ENCODE data around the gene NTNG1. TPM values are rescaled to one million over a fixed set of nuclear protein-coding genes. Genes with fewer than 3 reads are reported as not detected.

NTNG1 gene
- total RNA-seq, 1 donor from 2014 or later: not detected

DNA sequence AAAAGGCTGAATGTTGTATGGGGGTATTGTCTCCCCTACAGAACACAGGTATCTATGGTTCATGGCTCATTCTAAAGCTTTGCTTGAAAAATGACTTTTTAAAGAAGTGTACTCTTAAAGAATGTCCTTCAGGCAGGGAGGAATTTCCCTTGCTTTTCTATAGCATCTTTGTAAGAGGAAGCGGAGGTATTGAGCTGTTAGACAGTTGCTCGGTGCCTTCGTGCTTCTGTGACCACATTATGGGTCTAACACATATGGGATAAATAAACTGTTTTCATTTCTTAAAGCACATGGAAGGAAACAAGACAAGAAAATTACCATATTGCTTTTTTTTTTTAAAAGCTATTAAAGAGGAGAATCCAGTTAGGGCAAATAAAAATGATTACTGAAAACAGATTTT, 182.9 kb downstream of the NTNG1 start:
- Mint-ChIP-seq H3K27me3 (ENCODE audit: low read depth) (no peaks in the 10 kb centered on the region), H3K4me1 (ENCODE audit: low read depth) (no peaks in the 10 kb centered on the region), H3K4me3 (ENCODE audit: unreplicated experiment) (no peak overlapping the region), H3K9me3 (ENCODE audit: low read depth) (no peaks in the 10 kb centered on the region), H3K27ac (ENCODE audit: unreplicated experiment) (no peak overlapping the region), H3K36me3 (ENCODE audit: low read depth) (no peaks in the 10 kb centered on the region)
- TF ChIP-seq, protein P1, sequence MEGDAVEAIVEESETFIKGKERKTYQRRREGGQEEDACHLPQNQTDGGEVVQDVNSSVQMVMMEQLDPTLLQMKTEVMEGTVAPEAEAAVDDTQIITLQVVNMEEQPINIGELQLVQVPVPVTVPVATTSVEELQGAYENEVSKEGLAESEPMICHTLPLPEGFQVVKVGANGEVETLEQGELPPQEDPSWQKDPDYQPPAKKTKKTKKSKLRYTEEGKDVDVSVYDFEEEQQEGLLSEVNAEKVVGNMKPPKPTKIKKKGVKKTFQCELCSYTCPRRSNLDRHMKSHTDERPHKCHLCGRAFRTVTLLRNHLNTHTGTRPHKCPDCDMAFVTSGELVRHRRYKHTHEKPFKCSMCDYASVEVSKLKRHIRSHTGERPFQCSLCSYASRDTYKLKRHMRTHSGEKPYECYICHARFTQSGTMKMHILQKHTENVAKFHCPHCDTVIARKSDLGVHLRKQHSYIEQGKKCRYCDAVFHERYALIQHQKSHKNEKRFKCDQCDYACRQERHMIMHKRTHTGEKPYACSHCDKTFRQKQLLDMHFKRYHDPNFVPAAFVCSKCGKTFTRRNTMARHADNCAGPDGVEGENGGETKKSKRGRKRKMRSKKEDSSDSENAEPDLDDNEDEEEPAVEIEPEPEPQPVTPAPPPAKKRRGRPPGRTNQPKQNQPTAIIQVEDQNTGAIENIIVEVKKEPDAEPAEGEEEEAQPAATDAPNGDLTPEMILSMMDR (IDR thresholded peaks at IDR 0.05): no peak
- no peak for DNase-seq (ENCODE audit: low spot score)

- TF ChIP-seq, protein P1 (IDR thresholded peaks at IDR 0.05): no peak
- H3K27ac Mint-ChIP-seq (ENCODE audit: unreplicated experiment): no peak overlapping the region
- no peaks in the 10 kb centered on the region for H3K4me1 Mint-ChIP-seq (ENCODE audit: low read depth)
- H3K4me3 Mint-ChIP-seq (ENCODE audit: unreplicated experiment): no peak overlapping the region
- DNase-seq (ENCODE audit: low spot score): no peak
- no peaks in the 10 kb centered on the region for H3K9me3 Mint-ChIP-seq (ENCODE audit: low read depth)
- H3K27me3 Mint-ChIP-seq (ENCODE audit: low read depth): no peaks in the 10 kb centered on the region
- H3K36me3 Mint-ChIP-seq (ENCODE audit: low read depth): no peaks in the 10 kb centered on the region
Measured at GRCh38 chr1:107326824-107327445, 186.1 kb downstream of the NTNG1 start.

DNA sequence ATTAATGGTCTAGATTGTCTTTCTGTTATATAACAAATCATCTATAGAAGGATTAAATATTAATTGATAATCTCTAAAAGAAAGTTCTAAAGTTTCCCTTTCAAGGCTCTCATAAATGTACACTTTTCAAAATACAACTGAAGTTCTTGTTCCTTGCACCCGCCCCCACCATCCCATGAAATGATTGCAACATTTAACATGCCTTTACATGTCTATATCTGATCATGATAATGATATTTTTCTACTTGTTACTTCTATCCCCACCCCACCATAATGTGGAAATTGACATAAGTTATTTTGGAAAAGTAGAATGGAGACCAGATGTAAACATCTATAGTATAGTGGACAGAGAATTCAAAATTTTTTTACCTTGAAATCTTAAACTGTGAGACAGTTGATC, 186.6 kb downstream of the NTNG1 start:
- Mint-ChIP-seq H3K36me3 (ENCODE audit: low read depth) (no peaks in the 10 kb centered on the region), H3K9me3 (ENCODE audit: low read depth) (no peaks in the 10 kb centered on the region), H3K4me3 (ENCODE audit: unreplicated experiment) (no peak overlapping the region), H3K27ac (ENCODE audit: unreplicated experiment) (no peak overlapping the region), H3K4me1 (ENCODE audit: low read depth) (no peaks in the 10 kb centered on the region), H3K27me3 (ENCODE audit: low read depth) (no peaks in the 10 kb centered on the region)
- TF ChIP-seq, protein P1 (IDR thresholded peaks at IDR 0.05): no peak
- DNase-seq (ENCODE audit: low spot score): no peak

- H3K27ac Mint-ChIP-seq (ENCODE audit: unreplicated experiment): no peak overlapping the region
- DNase-seq (ENCODE audit: low spot score): no peak
- H3K9me3 Mint-ChIP-seq (ENCODE audit: low read depth): no peaks in the 10 kb centered on the region
- TF ChIP-seq, protein P1 (IDR thresholded peaks at IDR 0.05): no peak
- no peak overlapping the region for H3K4me3 Mint-ChIP-seq (ENCODE audit: unreplicated experiment)
- no peaks in the 10 kb centered on the region for H3K4me1 Mint-ChIP-seq (ENCODE audit: low read depth)
- H3K27me3 Mint-ChIP-seq (ENCODE audit: low read depth): no peaks in the 10 kb centered on the region
- H3K36me3 Mint-ChIP-seq (ENCODE audit: low read depth): no peaks in the 10 kb centered on the region
Measured at GRCh38 chr1:107328087-107328486, 187.2 kb downstream of the NTNG1 start.

- Mint-ChIP-seq H3K27me3 (ENCODE audit: low read depth) (no peaks in the 10 kb centered on the region), H3K4me3 (ENCODE audit: unreplicated experiment) (no peak overlapping the region)
Measured at GRCh38 chr1:107339775-107340174, 198.9 kb downstream of the NTNG1 start.

More at GRCh38 chr1:107339775-107340174, 198.9 kb downstream of the NTNG1 start:
- H3K36me3 Mint-ChIP-seq (ENCODE audit: low read depth): no peaks in the 10 kb centered on the region
- DNase-seq (ENCODE audit: low spot score): no peak
- TF ChIP-seq, protein P1 (IDR thresholded peaks at IDR 0.05): no peak
- peaks cover 2% of the 10 kb centered on the region for H3K9me3 Mint-ChIP-seq (ENCODE audit: low read depth)
- H3K27ac Mint-ChIP-seq (ENCODE audit: unreplicated experiment): no peak overlapping the region
- no peaks in the 10 kb centered on the region for H3K4me1 Mint-ChIP-seq (ENCODE audit: low read depth)
